Natural killer cell (primary cell): ENCODE measurements around the gene PRUNE1. TPM values are rescaled to one million over a fixed set of nuclear protein-coding genes. Genes with fewer than 3 reads are reported as not detected.

ENCODE experiments used
- ATAC-seq, 3 donors: fragments of 150-1000 bp in 2 of 3; fragments of 200-7000 bp in 1 of 3; cut with Tn5 transposase; 1 replicate in 1 of 3; 2 replicates in 2 of 3; pipeline ENCODE4 v1.10.0; 2021; ENCODE audit warnings: mild to moderate bottlenecking in 2 of 3, moderate library complexity in 2 of 3
- DNase-seq, 2 donors: peaks; one replicate each; pipeline versions ENCODE4 v3.0.0 to v3.0.0-alpha.2; 2013 to 2021; ENCODE audit warnings: mixed read lengths in 1 of 2
- H3K27ac ChIP-seq: one replicate; pipeline ENCODE4 v1.5.1; 2013; ENCODE audit warnings: mild to moderate bottlenecking, low read length
- H3K27me3 ChIP-seq: one replicate; pipeline ENCODE4 v1.6.1; 2013; ENCODE audit warnings: low read length; ENCODE audit not compliant: control insufficient read depth, insufficient read depth
- H3K36me3 ChIP-seq: one replicate; pipeline ENCODE4 v1.6.1; 2013; ENCODE audit warnings: low read length; ENCODE audit not compliant: control insufficient read depth, insufficient read depth
- H3K4me1 ChIP-seq: one replicate; pipeline ENCODE4 v1.6.1; 2013; ENCODE audit warnings: low read length; ENCODE audit not compliant: control insufficient read depth, insufficient read depth
- H3K4me3 ChIP-seq: one replicate; pipeline ENCODE4 v1.5.1; 2013; ENCODE audit warnings: low read length
- H3K9me3 ChIP-seq: one replicate; pipeline ENCODE4 v1.6.1; 2013; ENCODE audit warnings: low read length; ENCODE audit not compliant: control insufficient read depth, insufficient read depth
- H3K27ac Mint-ChIP-seq, 2 donors: one replicate each; pipeline ENCODE4 v1.8.0; 2022; ENCODE audit warnings: mild to moderate bottlenecking in 2 of 2, mixed read lengths in 2 of 2, moderate library complexity in 1 of 2
- H3K27me3 Mint-ChIP-seq, 2 donors: one replicate each; pipeline ENCODE4 v1.8.0; 2022; ENCODE audit warnings: low read depth in 2 of 2, mixed read lengths in 2 of 2
- H3K36me3 Mint-ChIP-seq: one replicate; pipeline ENCODE4 v1.8.0; 2022; ENCODE audit warnings: mixed read lengths
- H3K4me1 Mint-ChIP-seq, 2 donors: one replicate each; pipeline ENCODE4 v1.8.0; 2022; ENCODE audit warnings: mixed read lengths in 2 of 2
- H3K4me3 Mint-ChIP-seq: one replicate; pipeline ENCODE4 v1.8.0; 2022; ENCODE audit warnings: mild to moderate bottlenecking, moderate library complexity, mixed read lengths
- H3K9me3 Mint-ChIP-seq, 2 donors: one replicate each; pipeline ENCODE4 v1.8.0; 2022; ENCODE audit warnings: mixed read lengths in 2 of 2
- CTCF ChIP-seq: fragments of 200-600 bp; IDR thresholded peaks from one replicate; pipeline ENCODE4 v1.8.0; 2022; ENCODE audit warnings: antibody characterized with exemption
- WGBS: methylation state at CpG from one replicate; pipeline ENCODE4 v1.1.7; 2013; ENCODE audit warnings: missing lambda C conversion rate; ENCODE audit not compliant: insufficient coverage; 5-methylcytosine and 5-hydroxymethylcytosine counted together
- intact Hi-C: fragments of 100-400 bp; cut with micrococcal nuclease; formaldehyde crosslinking; loops from one replicate; pipeline ENCODE4 v1.14.2; 2022
- total RNA-seq, 4 donors: library from RNA; stranded (reverse); fragments of 120-200 nt in 1 of 4; gene quantifications; one replicate each; pipeline versions ENCODE4 v1.2.3 to v1.2.4, GENCODE V29; 2013 to 2022

Gene PRUNE1
- total RNA-seq, 3 donors from 2014 or later (not counting 1 experiment from before 2014, with no cell fraction given): 11.4 to 14.1 (median 13.5) TPM

DNA sequence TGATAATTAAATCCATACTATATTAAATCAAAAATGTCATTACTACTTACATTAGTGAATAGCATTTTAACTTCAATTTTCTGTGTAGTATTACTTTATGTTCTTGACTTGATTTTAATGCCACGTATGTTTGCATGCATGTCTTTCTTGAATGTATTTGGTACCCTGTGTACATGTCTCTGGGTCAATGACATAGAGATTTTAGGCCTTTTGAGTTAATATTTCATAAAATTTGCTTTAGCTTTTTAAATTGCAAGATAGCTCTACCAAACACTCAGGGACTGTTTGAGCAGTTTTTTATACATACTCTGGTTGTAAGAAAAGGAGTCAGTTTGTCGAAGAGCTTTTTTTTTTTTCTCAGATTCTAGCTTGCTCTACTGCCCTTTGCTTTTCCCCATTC, 53.5 kb downstream of the PRUNE1 start:
- no peak overlapping the region for H3K27ac Mint-ChIP-seq
- H3K4me1 ChIP-seq: peaks cover 19% of the 10 kb centered on the region
- WGBS: 100% methylated on average over 2 of the region's 2 CpGs

DNA sequence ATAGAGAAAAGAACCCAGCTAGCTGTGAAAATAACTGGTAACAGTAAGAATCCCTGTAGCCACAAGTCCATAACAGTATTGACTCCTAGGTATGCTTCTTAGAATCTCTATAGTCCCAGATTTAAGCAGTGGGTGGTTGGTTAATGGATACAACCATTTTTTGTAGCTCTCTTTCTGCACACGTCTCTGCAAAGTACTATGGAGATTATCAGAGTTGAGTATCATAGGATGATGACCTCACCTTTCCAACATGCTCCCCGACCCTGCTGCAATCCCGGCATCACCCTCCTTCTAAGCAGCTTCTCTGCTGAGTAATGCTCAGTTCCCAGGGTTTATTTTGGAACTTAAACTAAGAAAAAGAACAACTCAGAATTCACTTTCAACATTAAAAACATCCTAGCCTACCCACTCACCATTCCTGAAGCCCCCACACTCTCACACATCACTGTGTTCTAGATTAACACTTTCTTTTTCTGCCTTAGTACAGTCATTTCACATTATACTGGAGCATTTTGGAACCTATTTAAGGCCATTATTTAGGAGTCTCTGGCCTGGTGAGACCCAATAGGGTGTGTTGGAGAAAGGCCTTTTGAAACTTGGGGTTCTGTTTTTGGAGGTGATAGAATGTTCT, 54.6 kb downstream of the PRUNE1 start:
- no peak for ATAC-seq
- intact Hi-C loops: no loop called here
- Mint-ChIP-seq H3K27ac (no peak overlapping the region), H3K27me3 (no peaks in the 10 kb centered on the region), H3K4me3 (peak overlapping the region; percentile 25), H3K36me3 (peaks cover 7% of the 10 kb centered on the region), H3K9me3 (no peaks in the 10 kb centered on the region), H3K4me1 (peaks cover 33 to 39% of the 10 kb centered on the region in 2 donors)
- 93% methylated on average over 2 of the region's 3 CpGs for WGBS
- Histone ChIP-seq H3K27me3 (no peaks in the 10 kb centered on the region), H3K4me1 (peaks cover 10% of the 10 kb centered on the region), H3K27ac (no peak overlapping the region), H3K36me3 (no peaks in the 10 kb centered on the region), H3K4me3 (no peak overlapping the region), H3K9me3 (no peaks in the 10 kb centered on the region)
- DNase-seq: no peak
- TF ChIP-seq CTCF: no peak

More for the DNA sequence above, 53.5 kb downstream of the PRUNE1 start:
- H3K36me3 ChIP-seq: peaks cover 3% of the 10 kb centered on the region
- H3K9me3 ChIP-seq: no peaks in the 10 kb centered on the region
- TF ChIP-seq CTCF: no peak
- no peak overlapping the region for H3K27ac ChIP-seq
- Mint-ChIP-seq H3K9me3 (no peaks in the 10 kb centered on the region), H3K36me3 (peaks cover 10% of the 10 kb centered on the region), H3K4me1 (peaks cover 44 to 46% of the 10 kb centered on the region in 2 donors), H3K27me3 (no peaks in the 10 kb centered on the region), H3K4me3 (peak overlapping the region; percentile 37)
- intact Hi-C loops: no loop called here
- ATAC-seq: no peak
- DNase-seq: no peak
- no peak overlapping the region for H3K4me3 ChIP-seq
- H3K27me3 ChIP-seq: no peaks in the 10 kb centered on the region

DNA sequence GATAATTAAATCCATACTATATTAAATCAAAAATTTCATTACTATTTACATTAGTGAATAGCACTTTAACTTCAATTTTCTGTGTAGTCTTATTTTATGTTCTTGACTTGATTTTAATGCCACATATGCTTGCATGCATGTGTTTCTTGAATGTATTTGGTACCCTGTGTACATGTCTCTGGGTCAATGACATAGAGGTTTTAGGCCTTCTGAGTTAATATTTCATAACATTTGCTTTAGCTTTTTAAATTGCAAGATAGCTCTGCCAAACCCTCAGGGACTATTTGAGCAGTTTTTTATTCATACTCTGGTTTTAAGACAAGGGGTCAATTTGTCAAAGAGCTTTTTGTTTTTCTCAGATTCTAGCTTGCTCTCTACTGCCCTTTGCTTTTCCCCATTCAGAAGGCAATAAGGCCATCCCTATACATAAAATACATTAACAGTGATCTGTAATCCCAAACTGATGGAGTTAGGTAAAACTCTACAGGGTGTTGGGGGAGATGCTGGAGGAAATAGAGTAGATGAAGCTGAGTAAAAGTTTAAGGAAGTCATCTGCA, 56.9 kb downstream of the PRUNE1 start:
- Histone ChIP-seq H3K4me1 (peaks cover 13% of the 10 kb centered on the region), H3K9me3 (no peaks in the 10 kb centered on the region), H3K27ac (no peak overlapping the region), H3K36me3 (no peaks in the 10 kb centered on the region), H3K4me3 (no peak overlapping the region), H3K27me3 (no peaks in the 10 kb centered on the region)
- no peak overlapping the region for H3K4me3 Mint-ChIP-seq
- peaks cover 19 to 24% of the 10 kb centered on the region in 2 donors for H3K4me1 Mint-ChIP-seq
- no peak overlapping the region for H3K27ac Mint-ChIP-seq
- no peaks in the 10 kb centered on the region for H3K27me3 Mint-ChIP-seq
- H3K9me3 Mint-ChIP-seq: no peaks in the 10 kb centered on the region
- intact Hi-C loops: no loop called here
- TF ChIP-seq CTCF: no peak
- DNase-seq: no peak
- ATAC-seq: no peak
- no peaks in the 10 kb centered on the region for H3K36me3 Mint-ChIP-seq

GRCh38 chr1:151067185-151067584, 58.9 kb downstream of the PRUNE1 start:
- H3K4me1 Mint-ChIP-seq: peaks cover 17 to 24% of the 10 kb centered on the region in 2 donors
- 93% methylated on average over 4 of the region's 4 CpGs for WGBS
- DNase-seq (no peak), ATAC-seq (no peak)
- H3K27me3 Mint-ChIP-seq: no peaks in the 10 kb centered on the region
- H3K27ac Mint-ChIP-seq: peak overlapping the region; percentile 58 to 61
- TF ChIP-seq CTCF: no peak
- H3K9me3 Mint-ChIP-seq: no peaks in the 10 kb centered on the region
- H3K4me3 Mint-ChIP-seq: no peak overlapping the region
- Histone ChIP-seq H3K27ac (no peak overlapping the region), H3K36me3 (no peaks in the 10 kb centered on the region), H3K9me3 (no peaks in the 10 kb centered on the region), H3K27me3 (no peaks in the 10 kb centered on the region), H3K4me3 (no peak overlapping the region), H3K4me1 (peaks cover 16% of the 10 kb centered on the region)
- intact Hi-C loops: no loop called here
- no peaks in the 10 kb centered on the region for H3K36me3 Mint-ChIP-seq
